AG08395 (cell line): Measurements from ENCODE around the gene BRME1.
"Not testable (repeated sequence)": the region's sequence is repeated elsewhere in the genome, so short reads cannot be mapped to it uniquely, and the experiment has no call there.

Experiments used
- DNase-seq: peaks from one replicate; pipeline ENCODE4 v3.0.0; 2012; ENCODE audit warnings: mixed read lengths, low spot score

BRME1 gene

GRCh38 chr19:13926715-13927114, 20.8 kb upstream of the BRME1 start:
- DNase-seq, result no peak

- DNase-seq, result no peak
Observed at GRCh38 chr19:13926010-13926409, 20.1 kb upstream of the BRME1 start.

GRCh38 chr19:13923194-13923987, 17.5 kb upstream of the BRME1 start:
- DNase-seq, result no peak

GRCh38 chr19:13922118-13922517, 16.2 kb upstream of the BRME1 start:
- DNase-seq, result not testable (repeated sequence)

- peak; percentile 62 for DNase-seq
Observed at GRCh38 chr19:13920940-13921747, 15.2 kb upstream of the BRME1 start.

GRCh38 chr19:13920524-13920923, 14.6 kb upstream of the BRME1 start:
- no peak for DNase-seq

- no peak for DNase-seq
Observed at GRCh38 chr19:13918726-13919411, 13.0 kb upstream of the BRME1 start.

GRCh38 chr19:13917888-13918406, 12.0 kb upstream of the BRME1 start:
- DNase-seq, result no peak

- no peak for DNase-seq
Observed at GRCh38 chr19:13914777-13915176, 8.9 kb upstream of the BRME1 start.

- DNase-seq, result no peak
Observed at GRCh38 chr19:13913352-13913751, 7.4 kb upstream of the BRME1 start.

GRCh38 chr19:13909430-13909829, 3.5 kb upstream of the BRME1 start:
- no peak for DNase-seq

GRCh38 chr19:13908674-13909073, 2.8 kb upstream of the BRME1 start:
- no peak for DNase-seq

GRCh38 chr19:13906910-13907309, 993 bp upstream of the BRME1 start:
- DNase-seq, result no peak

- DNase-seq, result no peak
Observed at GRCh38 chr19:13906521-13906904, 596 bp upstream of the BRME1 start.

- DNase-seq, result no peak
Observed at GRCh38 chr19:13902993-13903555, 2.8 kb downstream of the BRME1 start.

- no peak for DNase-seq
Observed at GRCh38 chr19:13899912-13900584, 5.9 kb downstream of the BRME1 start.

- no peak for DNase-seq
Observed at GRCh38 chr19:13899393-13899792, 6.5 kb downstream of the BRME1 start.

- no peak for DNase-seq
Observed at GRCh38 chr19:13896227-13896626, 9.7 kb downstream of the BRME1 start.

GRCh38 chr19:13894552-13894951, 11.4 kb downstream of the BRME1 start:
- DNase-seq, result no peak

- no peak for DNase-seq
Observed at GRCh38 chr19:13892870-13893269, 13.0 kb downstream of the BRME1 start.

- no peak for DNase-seq
Observed at GRCh38 chr19:13890136-13890535, 15.8 kb downstream of the BRME1 start.

- no peak for DNase-seq
Observed at GRCh38 chr19:13888281-13888680, 17.6 kb downstream of the BRME1 start.
